Choroid plexus epithelial cell (primary cell): Measurements from ENCODE around the gene NDFIP2.
A peak's percentile ranks its signal among the peaks of the same experiment; 100 is the strongest.

Source experiments
- DNase-seq: peaks from one replicate; pipeline ENCODE4 v3.0.0-alpha.2; 2010; ENCODE audit warnings: low read depth
- H3K4me3 ChIP-seq: 2 replicates; pipeline ENCODE4 v1.5.1; 2011; ENCODE audit warnings: low read depth, mild to moderate bottlenecking, control low read depth, low read length, moderate library complexity
- TF ChIP-seq, protein P1 (sequence below): conservative IDR thresholded peaks from 2 replicates; pipeline ENCODE4 v1.5.1; 2011; ENCODE audit warnings: low read depth, mild to moderate bottlenecking, control low read depth, inconsistent platforms, low read length, moderate library complexity

The NDFIP2 gene

GRCh38 chr13:79501538-79502232, 20.7 kb downstream of the NDFIP2 start:
- TF ChIP-seq, protein P1, sequence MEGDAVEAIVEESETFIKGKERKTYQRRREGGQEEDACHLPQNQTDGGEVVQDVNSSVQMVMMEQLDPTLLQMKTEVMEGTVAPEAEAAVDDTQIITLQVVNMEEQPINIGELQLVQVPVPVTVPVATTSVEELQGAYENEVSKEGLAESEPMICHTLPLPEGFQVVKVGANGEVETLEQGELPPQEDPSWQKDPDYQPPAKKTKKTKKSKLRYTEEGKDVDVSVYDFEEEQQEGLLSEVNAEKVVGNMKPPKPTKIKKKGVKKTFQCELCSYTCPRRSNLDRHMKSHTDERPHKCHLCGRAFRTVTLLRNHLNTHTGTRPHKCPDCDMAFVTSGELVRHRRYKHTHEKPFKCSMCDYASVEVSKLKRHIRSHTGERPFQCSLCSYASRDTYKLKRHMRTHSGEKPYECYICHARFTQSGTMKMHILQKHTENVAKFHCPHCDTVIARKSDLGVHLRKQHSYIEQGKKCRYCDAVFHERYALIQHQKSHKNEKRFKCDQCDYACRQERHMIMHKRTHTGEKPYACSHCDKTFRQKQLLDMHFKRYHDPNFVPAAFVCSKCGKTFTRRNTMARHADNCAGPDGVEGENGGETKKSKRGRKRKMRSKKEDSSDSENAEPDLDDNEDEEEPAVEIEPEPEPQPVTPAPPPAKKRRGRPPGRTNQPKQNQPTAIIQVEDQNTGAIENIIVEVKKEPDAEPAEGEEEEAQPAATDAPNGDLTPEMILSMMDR, result no peak
- no peak overlapping the region for H3K4me3 ChIP-seq
- peak; percentile 32 for DNase-seq

GRCh38 chr13:79502859-79503468, 22.0 kb downstream of the NDFIP2 start:
- no peak overlapping the region for H3K4me3 ChIP-seq
- DNase-seq, result no peak
- TF ChIP-seq, protein P1, result no peak

- DNase-seq, result no peak
- TF ChIP-seq, protein P1, result no peak
- no peak overlapping the region for H3K4me3 ChIP-seq
Observed at GRCh38 chr13:79503473-79504017, 22.6 kb downstream of the NDFIP2 start.

DNA sequence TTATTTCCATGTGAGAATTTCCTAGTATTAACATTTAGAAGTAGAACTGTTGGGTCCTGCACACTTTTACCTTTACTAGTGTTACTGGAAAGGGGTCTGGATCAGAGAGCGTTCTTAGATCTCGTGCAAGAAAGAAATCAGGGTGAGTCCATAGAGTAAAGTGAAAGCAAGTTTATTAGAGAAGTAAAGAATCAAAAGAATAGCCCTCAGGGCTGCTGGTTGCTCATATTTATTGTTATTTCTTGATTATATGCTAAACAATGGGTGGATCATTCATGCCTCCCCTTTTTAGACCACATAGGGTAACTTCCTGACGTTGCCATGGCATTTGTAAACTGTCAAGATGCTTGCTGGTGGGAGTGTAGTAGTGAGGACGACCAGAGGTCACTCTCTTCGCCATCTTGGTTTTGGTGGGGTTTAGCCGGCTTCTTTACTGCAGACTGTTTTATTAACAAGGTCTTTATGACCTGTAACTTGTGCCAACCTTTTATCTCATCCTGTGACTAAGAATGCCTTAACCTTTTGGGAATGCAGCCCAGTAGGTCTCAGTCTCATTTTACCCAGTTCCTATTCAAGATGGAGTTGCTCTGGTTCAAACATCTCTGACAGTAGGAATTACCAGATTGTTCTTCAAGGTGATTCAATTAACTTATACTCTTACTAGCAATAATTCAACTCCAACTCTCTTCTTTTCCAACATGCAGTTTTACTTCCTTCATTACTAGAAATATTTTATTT, 27.4 kb downstream of the NDFIP2 start:
- TF ChIP-seq, protein P1, result no peak
- no peak for DNase-seq
- no peak overlapping the region for H3K4me3 ChIP-seq

GRCh38 chr13:79511611-79512010, 30.7 kb downstream of the NDFIP2 start:
- no peak for DNase-seq
- no peak overlapping the region for H3K4me3 ChIP-seq
- TF ChIP-seq, protein P1, result no peak

DNA sequence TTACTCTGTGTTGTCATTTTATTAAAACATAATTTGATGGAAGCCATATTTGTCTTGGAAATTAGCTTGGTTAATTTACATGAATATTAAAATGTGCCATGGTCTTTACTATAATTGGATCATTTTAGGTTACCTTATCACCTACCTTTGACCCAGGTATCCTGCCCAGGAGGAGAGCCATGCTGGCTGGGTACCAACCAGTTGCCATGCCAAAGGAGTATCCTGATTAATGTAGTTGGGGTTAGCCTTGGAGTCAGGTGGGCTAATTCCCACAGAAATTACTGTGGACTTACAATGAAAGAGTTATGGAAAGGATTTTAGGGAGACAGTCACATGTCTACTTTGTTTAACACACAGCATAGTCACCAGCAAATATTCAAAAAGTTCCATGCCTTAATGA, 32.0 kb downstream of the NDFIP2 start:
- no peak for DNase-seq
- no peak overlapping the region for H3K4me3 ChIP-seq
- TF ChIP-seq, protein P1, result no peak
